CD4-positive, alpha-beta memory T cell (primary cell): ENCODE data around the gene PDE6G. TPM values are rescaled to one million over a fixed set of nuclear protein-coding genes. Genes with fewer than 3 reads are reported as not detected.
"Not testable (repeated sequence)": the region's sequence is repeated elsewhere in the genome, so short reads cannot be mapped to it uniquely, and the experiment has no call there.

Source experiments
- CTCF ChIA-PET: fragments of 350-600 bp; sonication (Branson Sonifier 250); formaldehyde crosslinking; loops from one replicate; lab custom pipeline; 2021; ENCODE audit warnings: inconsistent platforms; ENCODE audit not compliant: partially characterized antibody; lab: Charles Lee
- POLR2A ChIA-PET: fragments of 350-600 bp; sonication (Branson Sonifier 250); formaldehyde crosslinking; loops from one replicate; lab custom pipeline; 2021; ENCODE audit not compliant: partially characterized antibody; lab: Charles Lee
- DNase-seq, 5 donors: peaks; one replicate each; pipeline versions ENCODE4 v3.0.0 to v3.0.0-alpha.2; 2020 to 2022; ENCODE audit warnings: mixed read lengths in 1 of 5
- H3K27ac ChIP-seq: one replicate; pipeline ENCODE4 v1.7.0; 2013; ENCODE audit warnings: low read depth, low read length
- H3K27me3 ChIP-seq: 2 replicates; pipeline ENCODE4 v1.7.0; 2013; ENCODE audit warnings: mild to moderate bottlenecking, low read length, moderate library complexity; ENCODE audit not compliant: insufficient read depth
- H3K36me3 ChIP-seq: 2 replicates; pipeline ENCODE4 v1.7.0; 2013; ENCODE audit warnings: mild to moderate bottlenecking, low read length, moderate library complexity; ENCODE audit not compliant: insufficient read depth
- H3K4me1 ChIP-seq: 2 replicates; pipeline ENCODE4 v1.7.0; 2013; ENCODE audit warnings: mild to moderate bottlenecking, low read length, moderate library complexity; ENCODE audit not compliant: insufficient read depth
- H3K4me3 ChIP-seq, 2 donors: one replicate each; pipeline ENCODE4 v1.7.0; 2013; ENCODE audit warnings: low read length in 2 of 2, mild to moderate bottlenecking in 1 of 2
- H3K9me3 ChIP-seq, 2 donors: one replicate each; pipeline ENCODE4 v1.7.0; 2013; ENCODE audit warnings: low read length in 2 of 2, control low read depth in 1 of 2; ENCODE audit not compliant: control insufficient read depth in 1 of 2
- H3K27ac Mint-ChIP-seq, 7 donors: one replicate each; pipeline ENCODE4 v1.8.0; 2020 to 2021; ENCODE audit warnings: mixed read lengths in 7 of 7, mild to moderate bottlenecking in 6 of 7, inconsistent platforms in 3 of 7, moderate library complexity in 3 of 7
- H3K27me3 Mint-ChIP-seq, 2 donors: one replicate each; pipeline ENCODE4 v1.8.0; 2020 to 2021; ENCODE audit warnings: mixed read lengths in 2 of 2
- H3K36me3 Mint-ChIP-seq, 2 donors: one replicate each; pipeline ENCODE4 v1.8.0; 2020 to 2021; ENCODE audit warnings: mixed read lengths in 2 of 2, inconsistent platforms in 1 of 2, mild to moderate bottlenecking in 1 of 2
- H3K4me1 Mint-ChIP-seq, 4 donors: one replicate each; pipeline ENCODE4 v1.8.0; 2020 to 2021; ENCODE audit warnings: mixed read lengths in 4 of 4, mild to moderate bottlenecking in 1 of 4
- H3K4me3 Mint-ChIP-seq, 8 donors: one replicate each; pipeline ENCODE4 v1.8.0; 2020 to 2021; ENCODE audit warnings: mixed read lengths in 8 of 8, mild to moderate bottlenecking in 7 of 8, moderate library complexity in 6 of 8, inconsistent platforms in 3 of 8
- H3K9me3 Mint-ChIP-seq, 8 donors: one replicate each; pipeline ENCODE4 v1.8.0; 2020 to 2021; ENCODE audit warnings: mixed read lengths in 8 of 8, mild to moderate bottlenecking in 5 of 8, inconsistent platforms in 3 of 8, moderate library complexity in 1 of 8
- intact Hi-C: fragments of 100-400 bp; cut with micrococcal nuclease; formaldehyde crosslinking; loops from one replicate; pipeline ENCODE4 v1.15.1; 2023
- polyA plus RNA-seq, 2 donors: library from polyadenylated mRNA; unstranded; fragments of 300-500 nt; fragmentation: Illumina TruSeq; gene quantifications; one replicate each; pipeline ENCODE4 v1.2.3, GENCODE V29; 2021
- total RNA-seq, 2 experiments: library from RNA; stranded (reverse); gene quantifications; one replicate each; pipeline ENCODE4 v1.2.3, GENCODE V29; 2021

PDE6G gene
- total and polyA plus RNA-seq, 4 experiments from 2014 or later = 0.83 to 1.3 (median 1.1) TPM

- Mint-ChIP-seq H3K4me1 (peaks cover 18 to 49% (median 26%) of the 10 kb centered on the region in 4 donors), H3K27ac (peak overlapping the region in 2 of 7 donors; percentile 9 to 35), H3K36me3 (peaks cover 4 to 21% of the 10 kb centered on the region in 2 donors), H3K9me3 (peaks cover 0 to 3% (median 0%) of the 10 kb centered on the region in 8 donors), H3K4me3 (peak overlapping the region in 4 of 8 donors; percentile 21 to 52 (median 36)), H3K27me3 (no peaks in the 10 kb centered on the region)
- H3K27me3 ChIP-seq = no peaks in the 10 kb centered on the region
- H3K9me3 ChIP-seq = no peaks in the 10 kb centered on the region
- H3K4me3 ChIP-seq = no peak overlapping the region
- intact Hi-C loops = loop anchor here (5.0 kb wide), 2 partner anchors 169 to 416 kb away; partner anchors contain the start of genes ACTG1 and FASN
- peaks cover 31% of the 10 kb centered on the region for H3K4me1 ChIP-seq
- peak in 1 of 5 donors; percentile 16 for DNase-seq
- CTCF ChIA-PET = no interaction called here
- peaks cover 11% of the 10 kb centered on the region for H3K36me3 ChIP-seq
- no peak overlapping the region for H3K27ac ChIP-seq
- POLR2A ChIA-PET = interaction anchor here (0.5 to 3.7 kb wide), 3 partner anchors 11 to 255 kb away, joined by 3 to 65 read pairs (median 3); partner anchors contain the start of genes CCDC137 and OXLD1
Observed at GRCh38 chr17:81681672-81682071, 25.3 kb upstream of the PDE6G start.

- peaks cover 19 to 43% (median 24%) of the 10 kb centered on the region in 4 donors for H3K4me1 Mint-ChIP-seq
- Histone ChIP-seq H3K4me3 (no peak overlapping the region), H3K36me3 (no peaks in the 10 kb centered on the region), H3K4me1 (peaks cover 17% of the 10 kb centered on the region), H3K9me3 (no peaks in the 10 kb centered on the region), H3K27me3 (no peaks in the 10 kb centered on the region), H3K27ac (no peak overlapping the region)
- H3K27me3 Mint-ChIP-seq = no peaks in the 10 kb centered on the region
- H3K4me3 Mint-ChIP-seq = no peak overlapping the region
- H3K27ac Mint-ChIP-seq = peak overlapping the region in 2 of 7 donors; percentile 17 to 31
- CTCF ChIA-PET = no interaction called here
- H3K9me3 Mint-ChIP-seq = peaks cover 0 to 3% (median 0%) of the 10 kb centered on the region in 8 donors
- H3K36me3 Mint-ChIP-seq = peaks cover 0 to 19% of the 10 kb centered on the region in 2 donors
- peak in 1 of 5 donors; percentile 7 for DNase-seq
- POLR2A ChIA-PET = interaction anchor here (0.8 kb wide), 1 partner anchor 28 kb away, joined by 4 read pairs; no protein-coding TSS in a partner anchor
- intact Hi-C loops = loop anchor here (5.0 kb wide), 2 partner anchors 168 to 417 kb away; partner anchors contain the start of genes ACTG1 and FASN
Observed at GRCh38 chr17:81680150-81680549, 23.8 kb upstream of the PDE6G start.

GRCh38 chr17:81676906-81677305 lies 20.6 kb upstream of the PDE6G start:
- Histone ChIP-seq H3K4me3 (no peak overlapping the region), H3K36me3 (peaks cover 8% of the 10 kb centered on the region), H3K4me1 (no peaks in the 10 kb centered on the region), H3K27me3 (no peaks in the 10 kb centered on the region), H3K27ac (no peak overlapping the region), H3K9me3 (no peaks in the 10 kb centered on the region)
- H3K27ac Mint-ChIP-seq = no peak overlapping the region
- H3K36me3 Mint-ChIP-seq = peaks cover 4 to 22% of the 10 kb centered on the region in 2 donors
- no peaks in the 10 kb centered on the region for H3K27me3 Mint-ChIP-seq
- POLR2A ChIA-PET = interaction anchor here (0.8 to 1.3 kb wide), 2 partner anchors 18 to 26 kb away, joined by 3 to 4 read pairs; partner anchors contain the start of gene MRPL12
- H3K4me3 Mint-ChIP-seq = no peak overlapping the region
- H3K4me1 Mint-ChIP-seq = peaks cover 5 to 17% (median 7%) of the 10 kb centered on the region in 4 donors
- DNase-seq = peak in 1 of 5 donors; percentile 31
- CTCF ChIA-PET = no interaction called here
- no peaks in the 10 kb centered on the region for H3K9me3 Mint-ChIP-seq
- intact Hi-C loops = no loop called here

- Mint-ChIP-seq H3K36me3 (peaks cover 4 to 22% of the 10 kb centered on the region in 2 donors), H3K4me1 (peaks cover 5 to 11% (median 7%) of the 10 kb centered on the region in 4 donors)
- ChIA-PET POLR2A (interaction anchor here (0.9 to 1.0 kb wide), 2 partner anchors 8 to 13 kb away, joined by 3 to 4 read pairs; partner anchors contain the start of genes ARL16 and HGS), CTCF (interaction anchor here (0.8 to 1.8 kb wide), 6 partner anchors 8 to 27 kb away, joined by 3 to 9 read pairs (median 5); partner anchors contain the start of genes ARL16, HGS and MRPL12)
- H3K27me3 ChIP-seq, intact Hi-C loops, H3K9me3 ChIP-seq, H3K27me3 Mint-ChIP-seq, H3K27ac ChIP-seq, H3K27ac Mint-ChIP-seq, H3K4me3 Mint-ChIP-seq, H3K4me3 ChIP-seq, H3K9me3 Mint-ChIP-seq, H3K4me1 ChIP-seq: not testable (repeated sequence)
- H3K36me3 ChIP-seq = peaks cover 17% of the 10 kb centered on the region
- peak; percentile 22 to 40 (median 33) for DNase-seq
Observed at GRCh38 chr17:81675515-81676221, 19.3 kb upstream of the PDE6G start.

- H3K4me3 Mint-ChIP-seq = no peak overlapping the region
- CTCF ChIA-PET = no interaction called here
- H3K36me3 ChIP-seq = peaks cover 28% of the 10 kb centered on the region
Observed at GRCh38 chr17:81673561-81674258, 17.4 kb upstream of the PDE6G start.

GRCh38 chr17:81672954-81673353 lies 16.6 kb upstream of the PDE6G start:
- H3K36me3 ChIP-seq = peaks cover 28% of the 10 kb centered on the region
- peaks cover 8 to 21% (median 13%) of the 10 kb centered on the region in 4 donors for H3K4me1 Mint-ChIP-seq
- ChIA-PET POLR2A (interaction anchor here (0.9 to 2.9 kb wide), 2 partner anchors 11 to 29 kb away, joined by 3 to 14 read pairs; partner anchors contain the start of genes ARL16 and HGS), CTCF (interaction anchor here (0.9 kb wide), 1 partner anchor 10 kb away, joined by 4 read pairs; the partner anchor contains the start of genes ARL16 and HGS)
- H3K27ac ChIP-seq = no peak overlapping the region
- H3K9me3 Mint-ChIP-seq = no peaks in the 10 kb centered on the region
- intact Hi-C loops = no loop called here
- no peak overlapping the region for H3K4me3 ChIP-seq
- H3K27me3 ChIP-seq = no peaks in the 10 kb centered on the region
- no peak overlapping the region for H3K27ac Mint-ChIP-seq
- H3K4me1 ChIP-seq = peaks cover 7% of the 10 kb centered on the region
- no peak overlapping the region for H3K4me3 Mint-ChIP-seq
- DNase-seq = peak in 1 of 5 donors; percentile 14
- no peaks in the 10 kb centered on the region for H3K27me3 Mint-ChIP-seq
- no peaks in the 10 kb centered on the region for H3K9me3 ChIP-seq
- peaks cover 4 to 26% of the 10 kb centered on the region in 2 donors for H3K36me3 Mint-ChIP-seq

More at GRCh38 chr17:81673561-81674258, 17.4 kb upstream of the PDE6G start:
- Histone ChIP-seq H3K27ac (no peak overlapping the region), H3K4me3 (no peak overlapping the region), H3K4me1 (no peaks in the 10 kb centered on the region), H3K9me3 (no peaks in the 10 kb centered on the region), H3K27me3 (no peaks in the 10 kb centered on the region)
- DNase-seq = no peak
- no peaks in the 10 kb centered on the region for H3K9me3 Mint-ChIP-seq
- intact Hi-C loops = no loop called here
- POLR2A ChIA-PET = interaction anchor here (2.9 kb wide), 1 partner anchor 10 kb away, joined by 14 read pairs; the partner anchor contains the start of genes ARL16 and HGS
- peaks cover 4 to 22% of the 10 kb centered on the region in 2 donors for H3K36me3 Mint-ChIP-seq
- no peaks in the 10 kb centered on the region for H3K27me3 Mint-ChIP-seq
- H3K4me1 Mint-ChIP-seq = peaks cover 5 to 13% (median 7%) of the 10 kb centered on the region in 4 donors
- no peak overlapping the region for H3K27ac Mint-ChIP-seq
